Measurements from ENCODE around the gene PJVK.

- no peak for TF ChIP-seq CTCF (conservative IDR thresholded peaks at IDR 0.05)
- TF ChIP-seq ZFX (IDR thresholded peaks at IDR 0.05), result no peak
Measured at GRCh38 chr2:178508646-178509045, 57.5 kb downstream of the PJVK start.
